HFF-Myc (cell line): ENCODE results near the gene FILIP1.

ENCODE experiments used
- DNase-seq: peaks from one replicate; pipeline ENCODE4 v3.0.0-alpha.2; 2011; ENCODE audit warnings: low read depth; ENCODE audit errors: extremely low read depth
- H3K4me3 ChIP-seq: replicated peaks from 2 replicates; pipeline ENCODE4 v1.5.1; 2011; ENCODE audit warnings: low read depth, mild to moderate bottlenecking, control low read depth, low read length
- CTCF ChIP-seq: IDR thresholded peaks from 2 replicates; pipeline ENCODE4 v1.5.1; 2012; ENCODE audit warnings: mild to moderate bottlenecking, low read depth, low read length, control low read depth; ENCODE audit errors: missing control alignments

FILIP1 gene

GRCh38 chr6:75431379-75431778, 62.2 kb downstream of the FILIP1 start:
- no peak overlapping the region for H3K4me3 ChIP-seq
- TF ChIP-seq CTCF = no peak
- DNase-seq = no peak

GRCh38 chr6:75430631-75431325, 62.8 kb downstream of the FILIP1 start:
- TF ChIP-seq CTCF = no peak
- DNase-seq = no peak
- H3K4me3 ChIP-seq = no peak overlapping the region

- DNase-seq = no peak
- TF ChIP-seq CTCF = no peak
- no peak overlapping the region for H3K4me3 ChIP-seq
These were observed 64.4 kb downstream of the FILIP1 start for GRCh38 chr6:75429061-75429703.

- DNase-seq = no peak
- H3K4me3 ChIP-seq = no peak overlapping the region
- TF ChIP-seq CTCF = no peak
These were observed 65.4 kb downstream of the FILIP1 start for GRCh38 chr6:75428204-75428603.

- H3K4me3 ChIP-seq = no peak overlapping the region
- no peak for TF ChIP-seq CTCF
- no peak for DNase-seq
These were observed 66.3 kb downstream of the FILIP1 start for GRCh38 chr6:75427329-75427728.

GRCh38 chr6:75424618-75425548, 68.7 kb downstream of the FILIP1 start:
- H3K4me3 ChIP-seq = no peak overlapping the region
- peak; percentile 69 for DNase-seq
- TF ChIP-seq CTCF = no peak
